Astrocyte of the spinal cord (primary cell): ENCODE results near the gene FUT8.

Source experiments
- DNase-seq: peaks from one replicate; pipeline ENCODE4 v3.0.0; 2011; ENCODE audit warnings: low read depth, low spot score
- H3K4me3 ChIP-seq: 2 replicates; pipeline ENCODE4 v1.5.1; 2011; ENCODE audit warnings: low read depth, mild to moderate bottlenecking, low read length, moderate library complexity
- in situ Hi-C: cut with HindIII; loops from 2 replicates; pipeline ENCODE4 v1.10.0; 2017; ENCODE audit warnings: low sequenced_read_pairs
- TF ChIP-seq, protein P1 (sequence below): IDR thresholded peaks from 2 replicates; pipeline ENCODE4 v1.5.1; 2012; ENCODE audit warnings: low read depth, mild to moderate bottlenecking, low read length, inconsistent platforms

The FUT8 gene

DNA sequence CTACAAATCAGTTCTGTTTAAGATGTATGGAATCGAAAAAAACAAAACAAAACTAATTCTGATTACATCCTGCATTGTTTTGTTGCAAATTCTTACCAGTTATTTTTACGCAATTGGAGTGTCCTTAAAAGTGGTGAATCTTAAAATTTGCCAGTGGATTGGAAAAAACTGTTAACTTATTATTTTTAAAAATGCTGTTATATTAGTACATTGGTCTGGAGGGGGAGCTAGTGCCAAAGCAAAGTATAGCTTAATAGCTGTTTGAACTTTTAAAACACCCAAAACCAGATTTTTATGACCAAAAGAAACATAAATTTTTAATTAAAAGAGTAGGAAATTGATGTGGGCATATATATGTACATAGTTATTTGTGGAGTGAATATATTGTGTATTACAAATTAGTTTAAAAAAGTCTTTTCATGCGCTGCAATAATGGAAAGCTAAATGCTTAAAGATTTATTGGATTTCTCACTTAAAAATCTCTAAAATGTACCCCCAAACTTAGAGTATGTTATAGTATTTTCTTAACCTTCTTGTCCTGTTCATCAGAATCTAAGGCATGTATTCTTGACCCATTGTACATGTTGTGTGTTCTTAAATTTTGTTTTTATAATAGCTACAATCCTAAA lies 2.5 kb downstream of the FUT8 start:
- DNase-seq: peak; percentile 59
- TF ChIP-seq, protein P1, sequence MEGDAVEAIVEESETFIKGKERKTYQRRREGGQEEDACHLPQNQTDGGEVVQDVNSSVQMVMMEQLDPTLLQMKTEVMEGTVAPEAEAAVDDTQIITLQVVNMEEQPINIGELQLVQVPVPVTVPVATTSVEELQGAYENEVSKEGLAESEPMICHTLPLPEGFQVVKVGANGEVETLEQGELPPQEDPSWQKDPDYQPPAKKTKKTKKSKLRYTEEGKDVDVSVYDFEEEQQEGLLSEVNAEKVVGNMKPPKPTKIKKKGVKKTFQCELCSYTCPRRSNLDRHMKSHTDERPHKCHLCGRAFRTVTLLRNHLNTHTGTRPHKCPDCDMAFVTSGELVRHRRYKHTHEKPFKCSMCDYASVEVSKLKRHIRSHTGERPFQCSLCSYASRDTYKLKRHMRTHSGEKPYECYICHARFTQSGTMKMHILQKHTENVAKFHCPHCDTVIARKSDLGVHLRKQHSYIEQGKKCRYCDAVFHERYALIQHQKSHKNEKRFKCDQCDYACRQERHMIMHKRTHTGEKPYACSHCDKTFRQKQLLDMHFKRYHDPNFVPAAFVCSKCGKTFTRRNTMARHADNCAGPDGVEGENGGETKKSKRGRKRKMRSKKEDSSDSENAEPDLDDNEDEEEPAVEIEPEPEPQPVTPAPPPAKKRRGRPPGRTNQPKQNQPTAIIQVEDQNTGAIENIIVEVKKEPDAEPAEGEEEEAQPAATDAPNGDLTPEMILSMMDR: peak; percentile 56
- in situ Hi-C loops: no loop called here
- H3K4me3 ChIP-seq: no peak overlapping the region

DNA sequence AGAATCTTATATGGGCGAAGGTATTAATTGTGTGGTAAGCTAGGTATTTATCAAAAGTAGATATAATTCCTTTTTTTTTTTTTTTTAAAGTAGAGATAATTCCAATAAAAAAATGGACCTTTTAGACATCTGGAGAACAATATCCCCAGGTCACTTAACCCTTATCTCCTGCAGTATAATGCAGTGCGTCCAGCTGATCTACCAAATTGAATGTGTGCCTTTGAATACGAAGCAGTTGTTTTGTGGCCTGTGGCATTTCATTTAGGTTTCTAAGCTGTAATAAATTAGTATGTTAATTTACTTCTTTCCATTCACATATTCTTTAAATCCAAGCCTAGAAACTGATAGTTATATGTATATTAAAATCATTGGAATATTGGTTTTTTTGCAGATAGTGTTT lies 3.1 kb downstream of the FUT8 start:
- TF ChIP-seq, protein P1: no peak
- no peak for DNase-seq
- no peak overlapping the region for H3K4me3 ChIP-seq
- in situ Hi-C loops: no loop called here

DNA sequence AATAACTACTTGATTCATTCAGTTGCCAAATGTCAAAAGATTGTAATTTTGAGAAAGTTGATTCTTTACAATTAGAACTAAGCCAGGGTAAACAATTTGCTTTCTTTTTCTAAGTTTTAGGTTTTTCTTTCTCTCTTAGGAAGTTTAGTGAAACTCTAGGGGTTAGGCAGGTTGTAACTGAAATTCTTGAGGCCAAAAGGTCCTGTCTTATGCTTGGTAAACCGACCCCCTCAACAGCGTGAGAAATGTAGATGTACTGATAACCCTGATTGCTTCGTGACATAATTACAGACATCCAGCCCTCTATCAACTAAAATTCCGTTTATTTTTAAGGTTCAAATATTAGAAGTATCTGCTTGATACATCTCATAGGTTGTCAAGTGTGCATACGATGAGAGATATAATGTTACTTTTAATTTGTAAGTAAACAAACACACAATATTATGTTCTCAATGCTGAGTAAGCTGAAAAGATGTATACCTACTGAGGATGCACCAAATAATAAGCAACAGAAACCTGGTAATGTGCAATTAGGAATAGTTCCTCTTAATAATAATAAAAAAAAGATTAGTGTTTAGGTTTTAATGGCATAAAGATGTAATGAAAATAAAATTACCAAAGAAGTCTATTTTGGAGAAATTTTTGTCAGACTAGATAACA lies 7.2 kb downstream of the FUT8 start:
- in situ Hi-C loops: no loop called here
- TF ChIP-seq, protein P1: no peak
- no peak for DNase-seq
- H3K4me3 ChIP-seq: no peak overlapping the region

DNA sequence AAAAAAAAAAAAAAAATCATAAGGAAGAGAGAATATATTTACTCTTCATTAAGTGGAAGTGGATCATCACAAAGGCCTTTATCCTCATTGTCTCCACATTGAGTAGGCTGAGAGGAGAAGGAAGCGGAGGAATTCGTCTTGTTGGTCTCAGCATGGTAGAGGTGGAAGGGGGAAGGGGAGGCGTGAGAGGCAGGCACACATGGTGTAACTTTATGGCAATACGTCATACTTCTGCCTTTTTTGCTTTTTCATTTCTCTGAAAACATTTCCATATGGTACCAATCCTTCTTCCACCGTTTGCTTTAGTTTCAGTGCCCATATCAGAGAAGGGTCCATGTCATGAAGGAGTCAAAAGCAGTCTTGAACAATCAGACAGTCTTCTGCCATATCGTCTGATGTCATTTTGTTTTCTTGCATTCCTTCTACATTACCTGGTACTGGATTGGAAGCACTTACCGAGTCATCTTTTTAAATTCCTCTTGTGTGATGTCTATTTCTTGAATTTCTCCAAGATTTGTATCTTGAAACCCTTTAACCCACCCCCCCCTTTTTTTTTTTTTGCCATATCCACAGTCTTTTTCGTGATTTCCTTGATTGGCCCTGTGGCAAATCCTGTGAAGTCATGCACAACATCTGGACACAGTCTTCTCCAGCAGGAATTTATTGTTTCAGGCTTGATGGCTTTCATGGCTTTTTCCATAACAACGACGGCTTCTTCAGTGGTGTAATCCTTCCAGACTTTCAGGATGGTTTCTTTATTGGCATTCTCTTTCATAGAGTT lies 8.9 kb downstream of the FUT8 start:
- DNase-seq: peak; percentile 62
- in situ Hi-C loops: no loop called here
- H3K4me3 ChIP-seq: no peak overlapping the region
- TF ChIP-seq, protein P1: no peak

DNA sequence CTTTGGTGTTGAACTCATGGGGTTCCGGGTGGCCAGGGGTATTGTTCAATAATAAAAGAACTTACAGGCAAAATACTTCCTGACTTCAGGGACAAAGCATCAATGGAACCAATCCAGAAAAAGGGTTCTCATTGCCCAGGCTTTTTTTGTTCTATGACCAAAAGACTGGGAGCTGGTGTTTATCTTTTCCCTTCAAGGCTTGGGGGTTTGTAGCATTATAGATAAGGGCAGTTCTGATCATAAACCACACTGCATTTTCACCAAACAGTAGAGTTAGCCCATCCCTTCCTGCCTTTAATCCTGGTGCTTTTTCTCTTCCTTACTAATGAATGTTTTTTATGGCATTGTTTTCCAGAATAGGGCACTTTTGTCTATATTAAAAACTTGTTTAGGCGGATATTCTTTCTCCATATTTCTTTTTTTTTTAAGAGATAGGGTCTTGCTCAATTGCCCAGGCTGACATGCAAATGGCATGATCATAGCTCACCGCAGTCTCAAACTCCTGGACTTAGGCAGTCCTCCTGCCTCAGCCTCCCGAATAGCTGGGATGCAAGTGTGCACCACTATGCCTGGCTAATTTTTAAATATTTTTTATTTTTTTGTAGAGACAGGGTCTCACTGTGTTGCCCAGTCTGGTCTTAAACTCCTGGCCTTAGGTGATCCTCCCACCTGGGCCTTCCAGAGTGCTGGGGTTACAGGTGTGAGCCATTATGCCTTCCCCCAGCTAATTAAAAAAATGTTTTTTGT lies 9.7 kb downstream of the FUT8 start:
- in situ Hi-C loops: no loop called here
- TF ChIP-seq, protein P1: no peak
- H3K4me3 ChIP-seq: no peak overlapping the region
- DNase-seq: no peak

DNA sequence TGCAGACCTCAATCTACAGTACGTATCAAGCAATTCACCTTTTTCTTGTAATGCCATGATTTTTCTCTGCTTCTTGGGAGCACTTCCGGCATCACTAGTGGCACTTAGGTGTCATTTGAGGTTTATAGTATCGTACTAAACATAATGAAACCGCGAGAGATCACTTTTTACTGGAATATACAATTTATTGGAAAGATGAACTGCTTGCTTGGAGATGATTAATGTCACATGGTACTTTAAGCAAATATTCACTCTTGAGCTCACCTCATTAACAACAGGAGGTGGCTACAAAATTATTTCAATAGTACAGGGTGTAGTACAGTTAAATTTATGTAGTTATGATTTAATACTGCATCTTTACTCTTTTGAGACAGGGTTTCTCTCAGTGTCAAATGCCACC lies 11.5 kb downstream of the FUT8 start:
- TF ChIP-seq, protein P1: no peak
- no peak for DNase-seq
- in situ Hi-C loops: no loop called here
- H3K4me3 ChIP-seq: no peak overlapping the region
